HG02840 (cell line): ENCODE data around the gene NLRP9.
"Not testable (repeated sequence)": the region's sequence is repeated elsewhere in the genome, so short reads cannot be mapped to it uniquely, and the experiment has no call there.

ENCODE experiments used
- ATAC-seq: cut with Tn5 transposase; IDR thresholded peaks from one replicate; pipeline ENCODE4 v1.9.1; 2021; ENCODE audit warnings: mild to moderate bottlenecking, moderate library complexity, moderate number of reproducible peaks; ENCODE audit not compliant: unreplicated experiment, low FRiP score

The NLRP9 gene

DNA sequence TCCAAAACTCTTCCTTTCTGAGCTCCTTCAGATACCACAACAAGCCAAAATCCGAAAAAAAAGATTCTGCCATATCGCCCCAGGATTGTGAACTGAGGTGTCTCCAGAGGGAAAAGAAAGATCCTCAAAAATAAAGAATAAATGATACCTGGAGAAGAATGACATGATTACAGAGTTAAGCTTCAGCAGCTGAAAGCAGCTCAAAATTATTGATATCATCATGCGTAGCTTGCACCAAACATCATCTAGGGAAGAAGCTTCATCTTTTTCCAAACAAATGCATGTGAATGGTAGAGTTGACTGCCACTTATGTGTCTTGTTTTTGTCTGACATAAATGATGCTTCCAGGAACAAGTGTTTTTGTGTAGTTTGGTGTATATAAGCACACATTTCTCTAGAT lies at the start of gene NLRP9:
NLRP9 (minus strand) TSS at position 101 of the 400 bp plus-strand sequence; CDS start at position 73, 28 bp downstream.
- ATAC-seq = no peak

- no peak for ATAC-seq
Observed at GRCh38 chr19:55781112-55781511, 42.9 kb upstream of the NLRP9 start.

DNA sequence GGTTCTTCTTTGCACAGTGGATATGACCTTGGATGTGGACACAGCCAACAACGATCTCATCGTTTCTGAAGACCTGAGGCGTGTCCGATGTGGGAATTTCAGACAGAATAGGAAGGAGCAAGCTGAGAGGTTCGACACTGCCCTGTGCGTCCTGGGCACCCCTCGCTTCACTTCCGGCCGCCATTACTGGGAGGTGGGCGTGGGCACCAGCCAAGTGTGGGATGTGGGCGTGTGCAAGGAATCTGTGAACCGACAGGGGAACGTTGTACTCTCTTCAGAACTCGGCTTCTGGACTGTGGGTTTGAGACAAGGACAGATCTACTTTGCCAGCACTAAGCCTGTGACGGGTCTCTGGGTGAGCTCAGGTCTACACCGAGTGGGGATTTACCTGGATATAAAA lies 40.1 kb upstream of the NLRP9 start:
- ATAC-seq = no peak

- ATAC-seq = no peak
Observed at GRCh38 chr19:55777528-55777927, 39.3 kb upstream of the NLRP9 start.

DNA sequence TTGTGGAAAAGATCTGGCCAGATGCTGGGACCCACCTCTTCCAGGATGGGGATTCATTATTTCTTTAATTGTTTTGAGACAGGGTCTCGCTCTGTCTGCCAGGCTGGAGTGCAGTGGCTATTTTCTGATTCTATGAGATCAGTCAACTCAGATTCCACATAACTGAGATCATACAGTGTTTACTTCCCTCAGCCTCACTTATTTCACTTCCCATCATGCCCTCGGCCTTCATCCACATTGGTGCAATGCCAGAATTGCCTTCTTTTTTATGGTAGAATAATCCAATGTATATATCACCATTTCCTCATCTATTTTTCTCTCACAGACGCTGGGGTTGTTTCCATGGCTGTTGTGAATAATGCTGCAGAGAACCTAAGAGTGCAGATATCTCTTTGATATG lies 31.4 kb upstream of the NLRP9 start:
- not testable (repeated sequence) for ATAC-seq

GRCh38 chr19:55768818-55769217 lies 30.6 kb upstream of the NLRP9 start, which contains the start of gene RFPL4AL1:
RFPL4AL1 (plus strand) TSS chr19:55769118; CDS start chr19:55771805, 2,687 bp downstream.
- ATAC-seq = not testable (repeated sequence)

DNA sequence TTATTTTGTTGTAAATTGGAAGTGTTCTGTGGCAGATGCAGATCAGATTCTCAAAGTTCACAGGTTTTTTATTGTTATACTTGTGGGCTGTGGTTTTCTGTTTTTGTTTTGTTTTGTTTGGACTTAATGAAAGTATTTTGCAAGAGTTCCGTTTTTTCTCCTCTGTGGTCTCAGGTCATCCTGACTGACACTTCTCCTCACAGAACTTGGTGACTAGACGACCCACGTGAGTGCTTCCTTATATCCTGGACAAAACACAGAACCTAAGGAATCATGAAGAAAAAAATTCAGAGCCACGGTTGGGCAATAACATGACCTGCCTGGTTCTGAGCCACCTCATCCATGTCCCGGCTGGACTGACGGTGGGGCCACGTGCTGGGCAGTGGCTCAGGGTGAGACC lies 28.3 kb upstream of the NLRP9 start:
- no peak for ATAC-seq

GRCh38 chr19:55758797-55759196 lies 20.6 kb upstream of the NLRP9 start, which contains the start of gene RFPL4A:
RFPL4A (plus strand) TSS chr19:55759097; CDS start chr19:55761801, 2,704 bp downstream.
- ATAC-seq = not testable (repeated sequence)

- ATAC-seq = not testable (repeated sequence)
Observed at GRCh38 chr19:55756808-55757207, 18.6 kb upstream of the NLRP9 start.

DNA sequence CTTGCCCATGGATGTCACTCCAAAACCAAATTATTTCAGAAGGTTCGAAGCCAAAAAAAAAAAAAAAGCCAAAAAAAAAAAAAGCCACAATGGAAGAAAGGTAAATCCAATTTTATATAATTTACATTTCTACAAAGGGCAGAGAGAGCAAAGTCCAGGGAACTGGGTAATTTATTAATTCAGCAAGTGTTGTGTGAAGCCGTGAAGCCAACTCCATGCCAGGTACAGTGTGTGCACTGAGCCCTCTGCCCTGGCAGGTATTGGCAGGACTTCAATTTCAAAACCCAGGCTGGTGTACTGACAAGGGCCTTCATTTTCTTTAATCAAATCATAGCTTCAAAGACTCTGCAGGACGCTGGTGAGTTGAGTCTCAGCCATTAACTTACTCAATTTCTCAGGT lies 15.2 kb upstream of the NLRP9 start:
- ATAC-seq = no peak

- no peak for ATAC-seq
Observed at GRCh38 chr19:55750715-55751114, 12.5 kb upstream of the NLRP9 start.

- ATAC-seq = not testable (repeated sequence)
Observed at GRCh38 chr19:55730378-55730777, 7.8 kb downstream of the NLRP9 start.

GRCh38 chr19:55723491-55723890 lies 14.7 kb downstream of the NLRP9 start:
- no peak for ATAC-seq

- ATAC-seq = no peak
Observed at GRCh38 chr19:55720801-55721200, 17.4 kb downstream of the NLRP9 start.

DNA sequence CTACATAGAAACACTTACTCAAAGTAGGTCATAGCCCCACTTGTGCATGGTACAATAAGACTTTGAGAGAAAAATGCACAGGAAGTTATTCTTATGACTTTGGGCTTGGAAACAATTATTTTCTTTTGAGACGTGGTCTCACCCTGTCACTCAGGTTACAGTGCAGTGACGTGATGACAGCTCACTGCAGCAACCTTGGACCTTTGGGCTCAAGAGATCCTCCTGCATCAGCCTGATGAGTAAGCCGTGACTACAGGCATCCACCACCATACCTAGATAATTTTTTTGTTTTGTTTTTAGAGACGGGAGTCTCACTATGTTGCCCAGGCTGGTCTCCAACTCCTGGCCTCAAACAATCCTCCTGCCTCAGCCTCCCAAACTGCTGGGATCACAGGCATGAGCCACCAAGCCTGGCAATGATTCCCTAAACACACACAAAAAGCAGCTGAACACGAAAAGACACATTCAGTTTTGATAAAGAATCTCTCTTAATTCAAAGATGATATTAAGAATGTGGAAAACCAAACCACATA lies 17.9 kb downstream of the NLRP9 start:
- no peak for ATAC-seq

- not testable (repeated sequence) for ATAC-seq
Observed at GRCh38 chr19:55717879-55718711, 20.1 kb downstream of the NLRP9 start.

DNA sequence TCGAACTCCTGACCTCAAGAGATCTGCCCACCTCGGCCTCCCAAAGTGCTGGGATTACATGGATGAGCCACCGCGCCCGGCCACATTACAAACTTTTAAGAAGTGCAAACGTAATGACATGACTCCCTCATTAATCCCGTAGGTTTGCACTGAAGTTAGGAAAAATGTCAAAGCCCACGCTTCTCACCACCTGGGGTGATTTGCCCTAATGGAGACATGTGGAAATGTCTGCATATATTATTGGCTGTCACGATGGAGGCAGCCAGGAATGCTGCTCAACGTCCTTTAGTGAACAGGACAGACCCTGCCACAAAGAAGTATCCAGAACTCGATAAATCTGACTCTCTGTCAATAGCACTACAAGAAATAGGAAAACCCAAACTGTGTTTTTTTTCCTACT lies 21.0 kb downstream of the NLRP9 start:
- no peak for ATAC-seq

- no peak for ATAC-seq
Observed at GRCh38 chr19:55716531-55716930, 21.7 kb downstream of the NLRP9 start.

- no peak for ATAC-seq
Observed at GRCh38 chr19:55712804-55713631, 25.2 kb downstream of the NLRP9 start.

GRCh38 chr19:55711719-55712118 lies 26.5 kb downstream of the NLRP9 start:
- no peak for ATAC-seq

DNA sequence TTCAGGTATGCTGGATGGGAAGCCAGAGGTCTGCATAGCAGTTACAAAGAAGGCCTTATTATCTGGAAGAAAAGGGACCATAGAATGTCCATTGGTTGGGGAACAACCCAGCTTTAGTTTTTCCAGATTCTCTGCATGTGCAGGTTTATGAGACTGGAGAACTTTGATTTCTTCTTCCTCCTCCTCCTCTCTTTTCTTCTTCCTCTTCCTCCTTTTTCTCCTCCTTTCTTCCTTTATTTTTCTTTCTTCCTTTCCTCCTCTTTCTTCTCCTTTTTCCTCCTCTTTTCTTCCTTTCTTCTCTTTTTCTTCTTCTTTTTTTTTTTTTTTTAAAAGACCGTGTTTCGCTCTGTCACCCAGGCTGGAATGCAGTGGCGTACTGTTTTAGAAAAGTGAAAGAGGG lies 32.2 kb downstream of the NLRP9 start:
- ATAC-seq = no peak
